Bronchial epithelial cell (primary cell): ENCODE results near the gene CYGB. TPM values are rescaled to one million over a fixed set of nuclear protein-coding genes. Genes with fewer than 3 reads are reported as not detected.
"Not testable (repeated sequence)": the region's sequence is repeated elsewhere in the genome, so short reads cannot be mapped to it uniquely, and the experiment has no call there.

Experiments used
- DNase-seq: peaks from one replicate; pipeline ENCODE4 v3.0.0-alpha.2; 2010; ENCODE audit warnings: low read depth
- FAIRE-seq: peaks from 2 replicates; lab custom pipeline; 2011; peaks lifted over from hg19 to GRCh38; lab: Jason Lieb, UNC
- H3K27me3 ChIP-seq: 2 replicates; pipeline ENCODE4 v1.5.1; 2011; ENCODE audit warnings: low read length; ENCODE audit not compliant: control insufficient read depth, insufficient read depth
- H3K36me3 ChIP-seq: 2 replicates; pipeline ENCODE4 v1.5.1; 2011; ENCODE audit warnings: low read length; ENCODE audit not compliant: control insufficient read depth, insufficient read depth
- H3K4me3 ChIP-seq: 2 replicates; pipeline ENCODE4 v1.5.1; 2011; ENCODE audit warnings: mild to moderate bottlenecking, low read depth, low read length, control low read depth
- total RNA-seq: library from RNA; depleted of rRNA; stranded (reverse); fragments of >200 nt; gene quantifications from 2 replicates; pipeline ENCODE4 v1.2.1, GENCODE V29; 2014
- TF ChIP-seq, protein P1 (sequence below): IDR thresholded peaks from 2 replicates; pipeline ENCODE4 v1.5.1; 2011; ENCODE audit warnings: mild to moderate bottlenecking, moderate library complexity, low read length, control low read depth, inconsistent platforms; ENCODE audit not compliant: insufficient read depth, severe bottlenecking

CYGB gene
- total RNA-seq, 1 donor from 2014 or later: 2.1 TPM

DNA sequence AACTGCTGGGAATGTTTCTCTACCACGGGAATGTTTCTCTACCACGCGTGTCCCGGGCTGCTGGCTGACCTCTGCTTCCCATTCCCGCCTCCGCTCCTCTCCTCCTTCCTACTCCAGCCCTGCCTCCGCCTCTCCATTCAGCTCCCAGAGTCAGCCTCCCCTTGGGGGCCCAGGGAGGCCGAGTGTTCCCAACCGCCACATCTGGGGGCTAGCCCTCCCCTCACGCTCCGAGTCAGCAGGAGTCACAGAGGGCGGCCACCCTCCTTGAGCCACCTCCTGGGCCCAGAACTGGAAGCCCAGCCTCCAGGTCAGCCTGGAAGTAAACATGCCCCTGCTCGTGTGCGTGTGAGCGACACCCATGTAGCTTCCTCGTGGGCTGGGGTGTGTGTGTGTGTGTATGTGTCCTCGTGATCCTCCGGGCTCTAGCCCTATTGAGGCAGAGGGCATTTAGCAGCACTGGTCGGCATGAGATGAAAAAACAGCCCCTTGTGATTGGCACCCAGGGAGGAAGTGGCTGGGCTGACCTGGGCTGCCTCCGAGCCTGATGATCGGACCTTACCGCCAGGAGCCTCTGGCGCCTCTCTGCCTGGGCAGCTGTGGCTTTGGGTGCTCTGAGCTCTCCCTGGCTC is 7.3 kb downstream of the CYGB start:
- TF ChIP-seq, protein P1, sequence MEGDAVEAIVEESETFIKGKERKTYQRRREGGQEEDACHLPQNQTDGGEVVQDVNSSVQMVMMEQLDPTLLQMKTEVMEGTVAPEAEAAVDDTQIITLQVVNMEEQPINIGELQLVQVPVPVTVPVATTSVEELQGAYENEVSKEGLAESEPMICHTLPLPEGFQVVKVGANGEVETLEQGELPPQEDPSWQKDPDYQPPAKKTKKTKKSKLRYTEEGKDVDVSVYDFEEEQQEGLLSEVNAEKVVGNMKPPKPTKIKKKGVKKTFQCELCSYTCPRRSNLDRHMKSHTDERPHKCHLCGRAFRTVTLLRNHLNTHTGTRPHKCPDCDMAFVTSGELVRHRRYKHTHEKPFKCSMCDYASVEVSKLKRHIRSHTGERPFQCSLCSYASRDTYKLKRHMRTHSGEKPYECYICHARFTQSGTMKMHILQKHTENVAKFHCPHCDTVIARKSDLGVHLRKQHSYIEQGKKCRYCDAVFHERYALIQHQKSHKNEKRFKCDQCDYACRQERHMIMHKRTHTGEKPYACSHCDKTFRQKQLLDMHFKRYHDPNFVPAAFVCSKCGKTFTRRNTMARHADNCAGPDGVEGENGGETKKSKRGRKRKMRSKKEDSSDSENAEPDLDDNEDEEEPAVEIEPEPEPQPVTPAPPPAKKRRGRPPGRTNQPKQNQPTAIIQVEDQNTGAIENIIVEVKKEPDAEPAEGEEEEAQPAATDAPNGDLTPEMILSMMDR: no peak

DNA sequence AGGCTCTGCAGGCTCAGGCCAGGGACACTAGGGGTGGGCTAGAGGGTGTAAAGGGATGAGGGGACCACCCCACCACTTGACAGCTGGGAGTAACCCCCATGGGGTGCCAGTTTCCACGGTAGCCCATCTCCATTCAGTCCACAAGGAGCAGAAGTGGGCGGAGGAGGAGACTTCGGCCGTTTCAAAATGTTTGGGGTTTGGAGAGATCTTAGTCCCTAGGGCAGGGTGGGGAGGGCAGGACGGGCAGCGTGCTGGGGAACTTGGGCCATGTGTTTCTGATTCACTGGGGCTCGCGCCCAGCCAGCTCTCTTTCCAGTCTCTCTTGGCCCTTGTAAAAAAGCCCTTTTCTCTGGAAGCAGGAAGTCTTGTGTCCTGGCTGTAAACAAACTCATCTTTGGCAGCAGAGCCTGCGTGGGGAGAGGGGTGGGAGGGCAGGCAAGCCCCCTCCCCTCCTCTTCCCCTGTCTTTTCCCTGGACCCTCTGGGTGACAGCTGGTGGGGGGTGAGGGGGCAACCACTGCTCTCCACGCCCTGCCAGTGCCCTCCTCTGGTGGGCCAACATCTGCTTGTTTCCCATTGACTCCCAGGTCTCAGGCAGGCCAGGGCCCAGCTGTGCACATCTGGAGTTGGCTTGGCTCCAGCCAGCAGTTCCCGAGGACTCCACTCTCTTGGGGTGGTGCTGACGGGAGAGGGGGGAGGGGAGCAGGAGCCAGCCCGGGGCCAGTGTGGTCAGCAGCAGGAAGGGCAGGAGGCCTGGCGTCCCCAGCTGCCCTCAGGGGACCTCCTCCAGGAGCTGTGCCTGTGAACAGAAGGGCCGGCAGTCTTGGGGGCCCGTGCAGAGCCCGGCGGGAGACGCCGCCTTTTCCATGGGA is 8.1 kb downstream of the CYGB start:
- H3K27me3 ChIP-seq: no peaks in the 10 kb centered on the region
- FAIRE-seq (no peak), DNase-seq (peak; percentile 62)
- H3K36me3 ChIP-seq: no peaks in the 10 kb centered on the region
- H3K4me3 ChIP-seq: no peak overlapping the region
- TF ChIP-seq, protein P1: no peak

More for the DNA sequence above, 7.3 kb downstream of the CYGB start:
- Histone ChIP-seq H3K27me3 (no peaks in the 10 kb centered on the region), H3K36me3 (no peaks in the 10 kb centered on the region), H3K4me3 (no peak overlapping the region)
- DNase-seq: peak; percentile 28
- no peak for FAIRE-seq

DNA sequence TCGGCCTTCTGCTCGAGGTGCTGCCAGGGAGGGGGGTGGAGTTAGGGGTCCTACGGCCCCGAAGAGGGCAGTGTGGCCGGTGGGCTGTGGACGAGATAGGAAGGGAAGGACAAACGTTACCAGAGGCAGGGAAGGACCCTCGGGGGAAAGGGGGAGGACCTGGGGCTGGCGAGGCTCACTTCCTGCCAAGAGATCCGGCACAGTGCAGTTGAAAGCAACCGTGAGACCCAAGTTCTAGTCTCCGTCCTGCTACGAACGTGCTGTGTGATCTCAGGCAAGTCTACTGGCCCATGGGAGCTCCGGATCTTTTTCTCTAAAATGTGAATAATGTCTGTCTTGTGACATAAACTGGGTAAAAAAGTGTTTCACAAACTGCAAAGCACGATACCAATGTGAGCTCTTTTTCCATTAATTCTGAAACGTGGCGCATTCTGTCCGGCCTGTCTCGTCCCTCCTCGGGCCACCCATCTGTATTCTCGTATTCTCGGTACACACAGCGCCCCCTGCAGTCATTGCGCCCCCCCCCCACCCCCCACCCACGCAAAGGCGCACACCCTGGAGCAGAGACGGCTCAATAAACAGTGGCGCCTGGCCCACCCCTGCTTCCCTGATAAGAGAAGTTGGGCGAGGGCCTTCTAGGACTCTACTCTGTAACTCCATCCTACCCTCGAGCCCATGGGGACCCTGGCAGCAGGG is 8.8 kb downstream of the CYGB start:
- no peak overlapping the region for H3K4me3 ChIP-seq
- no peak for DNase-seq
- H3K27me3 ChIP-seq: no peaks in the 10 kb centered on the region
- no peaks in the 10 kb centered on the region for H3K36me3 ChIP-seq
- TF ChIP-seq, protein P1: no peak
- FAIRE-seq: no peak

DNA sequence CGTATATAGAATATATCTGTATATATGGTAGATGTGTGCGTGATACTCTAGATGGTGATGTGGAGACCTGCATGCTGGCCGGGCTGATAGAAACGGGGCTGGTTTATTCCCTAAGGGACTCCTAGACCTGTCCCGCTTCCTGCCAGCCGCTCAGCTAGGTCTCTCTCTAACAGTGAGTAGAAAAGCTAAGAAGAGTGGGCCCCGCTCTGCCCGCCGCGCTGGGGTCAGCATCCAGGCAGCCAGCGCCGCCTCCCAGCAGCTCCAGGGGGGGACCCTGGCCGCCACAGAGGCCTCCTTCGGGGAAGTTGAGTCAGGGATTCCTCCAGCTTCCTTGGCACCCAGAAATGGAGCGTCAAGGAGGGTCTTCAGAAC is 9.4 kb downstream of the CYGB start:
- Histone ChIP-seq H3K4me3 (no peak overlapping the region), H3K27me3 (no peaks in the 10 kb centered on the region), H3K36me3 (no peaks in the 10 kb centered on the region)
- TF ChIP-seq, protein P1: no peak
- DNase-seq (no peak), FAIRE-seq (no peak)

DNA sequence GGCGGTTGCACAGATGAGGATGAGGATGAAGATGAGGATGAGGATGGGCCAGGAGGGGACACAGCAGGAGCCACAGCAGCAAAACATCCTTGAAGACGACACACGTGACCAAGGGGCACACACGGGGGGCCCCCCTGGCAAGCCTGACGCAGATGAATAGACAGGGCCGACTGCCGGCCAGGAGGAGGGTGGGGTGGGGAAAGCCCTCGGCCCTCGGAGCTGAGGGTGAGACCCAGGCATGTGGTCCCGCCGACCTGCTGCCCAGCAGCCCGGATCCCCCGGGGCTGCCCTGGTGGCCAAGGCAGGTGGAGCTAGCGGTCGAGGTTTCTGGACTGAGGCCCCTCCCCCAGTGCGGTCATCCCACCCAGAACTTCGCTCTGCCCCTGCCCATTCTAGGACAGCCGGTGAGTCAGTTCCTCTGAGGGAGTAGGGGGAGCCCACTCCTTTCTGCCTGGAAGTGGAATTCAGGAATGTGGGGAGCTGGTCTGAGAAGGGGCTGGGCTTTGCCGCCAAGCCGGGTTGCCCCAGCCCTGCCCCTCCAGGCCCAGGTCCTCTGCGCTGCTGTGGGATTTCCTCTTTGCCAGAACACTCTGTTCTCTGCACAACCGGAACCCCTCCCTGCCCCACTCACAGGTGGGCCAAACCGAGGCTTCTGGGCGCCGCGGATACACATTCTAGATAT is 9.9 kb downstream of the CYGB start:
- DNase-seq (peak; percentile 51), FAIRE-seq (no peak)
- Histone ChIP-seq H3K27me3 (no peaks in the 10 kb centered on the region), H3K4me3 (no peak overlapping the region), H3K36me3 (no peaks in the 10 kb centered on the region)
- TF ChIP-seq, protein P1: no peak

DNA sequence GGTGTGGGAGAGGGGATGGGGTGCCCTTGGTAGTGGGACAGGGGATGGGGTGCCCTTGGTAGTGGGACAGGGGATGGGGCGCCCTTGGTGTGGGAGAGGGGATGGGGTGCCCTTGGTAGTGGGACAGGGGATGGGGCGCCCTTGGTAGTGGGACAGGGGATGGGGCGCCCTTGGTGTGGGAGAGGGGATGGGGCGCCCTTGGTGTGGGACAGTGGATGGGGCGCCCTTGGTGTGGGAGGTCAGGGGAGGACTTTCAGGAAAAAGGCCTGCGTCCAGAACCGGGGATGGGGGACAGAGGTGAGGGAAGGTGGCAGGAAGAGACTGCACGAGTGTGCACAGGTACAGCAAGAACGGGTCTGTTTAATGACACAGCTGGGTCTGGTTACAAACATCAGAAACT is 10.5 kb downstream of the CYGB start:
- not testable (repeated sequence) for FAIRE-seq, H3K4me3 ChIP-seq, DNase-seq, H3K36me3 ChIP-seq, H3K27me3 ChIP-seq

DNA sequence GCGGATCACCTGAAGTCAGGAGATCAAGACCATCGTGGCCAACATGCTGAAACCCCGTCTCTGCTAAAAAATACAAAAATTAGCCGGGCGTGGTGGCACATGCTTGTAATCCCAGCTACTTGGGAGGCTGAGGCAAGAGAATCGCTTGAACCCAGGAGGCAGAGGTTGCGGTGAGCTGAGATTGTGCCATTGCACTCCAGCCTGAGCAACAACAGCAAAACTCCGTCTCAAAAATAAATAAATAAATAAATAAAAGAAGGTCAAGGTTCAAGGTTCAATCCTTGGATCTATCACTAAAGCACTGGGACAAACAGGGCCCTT is 12.0 kb downstream of the CYGB start:
- FAIRE-seq: not testable (repeated sequence)

More for the DNA sequence above, 12.0 kb downstream of the CYGB start:
- DNase-seq, H3K4me3 ChIP-seq, H3K27me3 ChIP-seq, H3K36me3 ChIP-seq: not testable (repeated sequence)
